Epidermal melanocyte (primary cell): Measurements from ENCODE around the gene ATXN7.

Experiments
- DNase-seq: peaks from one replicate; pipeline ENCODE4 v3.0.0; 2011; ENCODE audit warnings: low spot score; ENCODE audit not compliant: insufficient read length

Gene ATXN7

GRCh38 chr3:63933459-63933858 is 69.8 kb downstream of the ATXN7 start:
- DNase-seq: no peak

DNA sequence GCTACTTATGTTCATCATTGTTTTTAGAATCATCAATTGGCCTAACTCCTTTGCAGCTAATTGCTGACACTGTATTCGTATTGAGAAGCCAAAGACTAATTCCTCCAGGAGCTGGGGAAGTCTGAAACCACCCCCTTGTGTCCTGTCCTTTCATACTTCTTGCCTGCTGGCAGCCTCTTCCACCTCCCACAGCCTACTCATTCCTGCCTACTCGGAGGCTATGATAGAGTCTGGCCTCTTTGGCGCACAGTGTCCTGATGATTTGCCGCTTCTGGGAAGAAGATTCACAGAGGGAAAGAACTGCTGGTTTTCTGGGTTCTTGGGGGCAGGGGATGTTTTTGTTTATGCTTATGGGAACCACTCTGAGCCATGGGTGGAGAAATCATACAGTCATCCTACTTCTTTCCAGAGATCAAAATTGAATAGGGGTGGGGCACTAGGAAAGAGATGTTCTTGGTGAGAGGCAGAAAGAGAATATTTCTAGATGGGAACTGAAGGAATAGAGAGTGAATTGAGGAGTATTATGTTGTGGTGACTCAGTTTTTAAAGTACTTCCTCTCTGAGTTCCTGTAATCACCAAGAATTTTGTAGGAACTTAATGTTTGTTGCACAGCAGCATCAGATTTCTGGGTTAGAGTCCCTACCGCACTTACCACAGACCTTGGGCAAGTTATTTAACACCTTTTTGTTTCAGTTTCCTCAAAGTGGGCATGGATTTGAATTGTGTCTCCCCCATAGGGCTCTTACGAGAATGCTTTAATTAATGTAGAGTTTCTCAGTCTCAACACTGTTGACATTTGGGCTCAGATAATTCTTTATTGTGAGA is 70.6 kb downstream of the ATXN7 start:
- no peak for DNase-seq

DNA sequence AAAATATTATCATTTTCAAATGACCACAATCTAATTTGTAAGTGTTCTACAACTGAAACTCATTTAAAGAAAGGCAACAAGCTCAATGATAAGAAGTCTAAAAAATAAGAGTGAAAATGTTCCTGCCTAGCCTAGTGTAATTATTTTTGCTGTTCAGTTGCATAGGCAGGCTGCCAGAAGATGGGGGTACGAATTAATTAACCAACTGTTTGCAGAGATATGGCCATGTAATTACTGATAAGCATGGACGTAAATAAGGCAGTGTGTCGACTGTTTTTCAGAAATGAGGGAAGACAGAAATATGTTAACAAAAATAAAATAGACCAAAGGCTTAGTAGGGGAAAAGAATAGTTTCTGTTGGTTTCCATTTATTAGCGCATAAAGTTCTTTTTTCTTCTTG is 73.3 kb downstream of the ATXN7 start:
- no peak for DNase-seq

DNA sequence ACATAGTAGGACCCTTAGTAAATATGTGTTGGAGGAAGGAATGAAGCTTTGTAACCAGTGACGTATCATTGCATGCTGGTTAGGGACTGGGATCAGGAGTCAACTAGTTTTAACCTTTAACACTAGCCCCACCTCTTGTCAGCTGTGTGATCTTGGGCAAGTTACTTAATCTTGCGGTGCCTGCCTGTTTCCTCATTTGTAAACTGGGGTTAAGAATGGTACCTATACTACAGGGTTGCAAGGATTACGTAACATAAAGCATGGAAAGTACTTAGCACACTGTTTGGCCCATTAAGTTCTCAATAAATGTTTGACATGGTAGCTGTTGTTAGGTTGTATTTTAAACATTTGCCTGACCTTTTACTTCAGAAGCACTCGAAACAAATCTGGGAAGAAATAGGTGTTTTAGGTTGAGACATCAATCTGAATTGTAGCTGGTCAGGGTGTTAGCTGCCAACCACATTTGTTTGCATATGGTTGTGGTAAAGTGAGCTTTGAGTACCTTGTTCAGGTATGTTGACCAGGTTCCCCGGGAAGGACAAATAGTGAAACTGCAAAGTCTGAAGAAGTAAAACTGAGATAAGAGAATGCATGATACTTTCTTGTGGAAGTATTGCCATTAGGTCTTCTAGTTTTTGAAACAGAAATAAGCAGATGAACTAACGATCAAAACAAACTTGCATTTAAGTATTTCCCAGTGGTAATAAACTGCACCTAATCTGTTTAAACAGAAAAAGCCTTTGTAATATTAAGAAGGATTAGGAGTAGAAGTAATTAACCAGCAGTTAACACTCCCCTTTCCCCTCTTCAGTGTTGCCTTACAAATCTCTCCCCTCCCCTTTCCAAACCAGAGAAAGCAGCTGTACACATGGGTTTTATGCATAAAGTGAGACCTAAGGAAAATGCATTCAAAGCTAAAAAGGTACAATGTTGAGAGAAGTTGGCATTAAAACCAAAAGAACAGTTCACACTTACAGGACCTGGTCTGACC is 74.3 kb downstream of the ATXN7 start:
- DNase-seq: no peak

DNA sequence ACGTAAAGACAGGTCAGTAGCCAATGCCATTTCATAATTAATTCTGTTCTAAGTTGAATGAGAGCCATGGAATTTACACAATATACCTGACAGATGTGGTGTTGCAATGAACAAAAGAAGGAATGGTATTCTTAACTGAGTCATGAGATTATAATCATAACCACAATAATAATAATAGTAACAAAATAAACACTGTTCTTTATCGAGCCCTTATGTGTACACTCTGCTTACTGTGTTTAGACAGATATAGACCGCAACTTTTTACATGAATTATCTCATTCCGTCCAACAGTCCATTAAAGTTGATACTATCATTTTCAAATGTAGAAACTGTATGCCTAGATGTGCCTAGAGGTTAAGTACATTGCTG is 76.7 kb downstream of the ATXN7 start:
- DNase-seq: no peak

- DNase-seq: no peak
Measured at GRCh38 chr3:63942528-63942927, 78.9 kb downstream of the ATXN7 start.

DNA sequence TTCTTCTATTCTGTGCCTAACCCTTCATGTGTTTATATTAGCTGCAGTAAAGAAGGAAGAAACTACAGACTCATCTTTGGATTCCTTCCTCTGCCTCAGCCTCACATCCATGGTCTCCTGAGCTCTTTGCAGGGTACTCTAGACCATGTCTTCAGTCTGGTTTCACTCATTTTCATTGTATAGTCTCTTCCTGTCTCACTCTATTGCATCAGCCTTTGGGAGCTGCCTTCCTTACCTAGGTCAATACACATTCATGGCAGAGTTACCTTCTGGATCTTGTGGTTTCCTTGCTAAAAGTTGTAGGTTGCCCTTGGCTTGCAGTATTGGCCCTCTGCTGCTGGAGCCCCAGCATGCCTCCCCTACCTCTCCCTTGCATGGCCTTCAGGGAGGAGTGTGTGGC is 80.0 kb downstream of the ATXN7 start:
- no peak for DNase-seq

GRCh38 chr3:63945558-63946096 is 82.0 kb downstream of the ATXN7 start:
- no peak for DNase-seq

GRCh38 chr3:63946753-63947152 is 83.1 kb downstream of the ATXN7 start:
- DNase-seq: no peak

DNA sequence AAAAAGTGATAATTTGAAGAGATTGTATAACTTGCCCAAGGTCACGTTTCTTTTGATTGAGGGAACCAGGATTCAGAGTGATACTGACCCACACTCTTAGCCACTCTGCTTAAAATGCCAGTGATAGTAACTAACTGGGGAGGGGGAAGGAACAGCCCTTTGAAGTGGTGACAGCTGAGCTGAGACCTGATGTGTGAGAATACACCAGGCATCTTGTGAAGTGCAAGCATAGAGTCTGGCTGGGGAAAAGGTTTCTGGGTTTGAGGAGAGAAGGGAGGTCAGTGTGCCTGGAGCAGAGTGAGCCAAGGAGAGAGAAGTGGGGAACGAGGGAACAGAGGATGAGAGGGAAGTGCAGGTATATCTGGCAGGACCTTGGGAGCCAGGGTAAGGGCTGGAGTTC is 83.9 kb downstream of the ATXN7 start:
- DNase-seq: no peak

DNA sequence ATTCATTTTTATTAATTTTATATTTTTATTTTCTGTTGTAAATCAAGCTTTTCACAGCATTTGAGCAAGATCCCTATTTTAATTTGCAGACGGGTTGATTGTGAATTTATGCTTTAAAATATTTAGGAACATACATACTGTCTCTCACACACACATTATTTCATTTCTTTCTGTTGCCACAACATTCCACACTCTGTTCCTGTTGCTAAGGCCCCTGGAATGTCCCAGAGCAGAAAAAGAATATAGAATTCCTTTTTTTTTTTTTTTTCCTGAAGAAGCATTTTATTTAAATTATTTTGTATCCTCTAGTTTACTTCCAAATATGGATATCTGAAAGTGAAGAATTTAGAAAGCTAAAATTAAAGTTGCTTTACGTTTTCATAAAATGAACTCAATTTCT is 85.3 kb downstream of the ATXN7 start:
- no peak for DNase-seq

DNA sequence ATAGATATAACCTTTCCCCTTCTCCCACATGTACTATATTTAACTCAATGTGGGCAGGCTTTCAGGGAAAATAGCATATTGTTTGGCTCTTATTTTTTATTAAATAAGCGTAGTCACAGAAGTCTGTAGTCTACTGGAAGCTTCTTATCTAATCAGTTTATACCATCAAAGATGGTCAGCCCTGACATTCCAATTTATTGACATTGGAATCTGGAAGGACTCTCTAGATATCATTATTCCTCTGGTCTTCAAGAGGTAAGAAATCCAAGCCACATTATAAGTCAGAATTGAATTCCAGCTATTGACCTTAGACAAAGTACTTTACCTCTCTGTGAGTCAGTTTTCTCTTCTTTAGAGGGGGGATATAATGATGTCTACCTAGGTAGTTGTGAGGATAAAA is 87.0 kb downstream of the ATXN7 start:
- no peak for DNase-seq

GRCh38 chr3:63951492-63952247 is 88.0 kb downstream of the ATXN7 start:
- no peak for DNase-seq

- no peak for DNase-seq
Measured at GRCh38 chr3:63952248-63952594, 88.6 kb downstream of the ATXN7 start.

DNA sequence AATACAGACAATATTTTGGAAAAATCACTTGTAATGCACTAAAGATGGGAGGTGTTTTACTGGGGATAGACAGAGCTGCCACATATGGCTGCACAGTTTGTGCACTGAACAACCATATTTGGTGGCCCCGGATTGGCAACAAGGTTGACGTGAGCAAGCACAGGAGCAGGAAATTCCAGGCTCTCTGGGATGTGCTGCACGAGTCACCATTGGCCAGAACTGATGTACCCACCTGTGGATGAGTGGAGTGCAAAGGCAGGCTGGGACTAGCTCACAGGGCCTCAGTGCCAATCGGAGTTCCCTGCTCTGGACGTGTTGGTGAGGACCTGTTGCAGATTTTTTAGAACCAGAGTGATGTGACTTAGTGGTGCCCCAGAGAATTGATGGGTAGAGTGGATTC is 90.5 kb downstream of the ATXN7 start:
- DNase-seq: no peak

DNA sequence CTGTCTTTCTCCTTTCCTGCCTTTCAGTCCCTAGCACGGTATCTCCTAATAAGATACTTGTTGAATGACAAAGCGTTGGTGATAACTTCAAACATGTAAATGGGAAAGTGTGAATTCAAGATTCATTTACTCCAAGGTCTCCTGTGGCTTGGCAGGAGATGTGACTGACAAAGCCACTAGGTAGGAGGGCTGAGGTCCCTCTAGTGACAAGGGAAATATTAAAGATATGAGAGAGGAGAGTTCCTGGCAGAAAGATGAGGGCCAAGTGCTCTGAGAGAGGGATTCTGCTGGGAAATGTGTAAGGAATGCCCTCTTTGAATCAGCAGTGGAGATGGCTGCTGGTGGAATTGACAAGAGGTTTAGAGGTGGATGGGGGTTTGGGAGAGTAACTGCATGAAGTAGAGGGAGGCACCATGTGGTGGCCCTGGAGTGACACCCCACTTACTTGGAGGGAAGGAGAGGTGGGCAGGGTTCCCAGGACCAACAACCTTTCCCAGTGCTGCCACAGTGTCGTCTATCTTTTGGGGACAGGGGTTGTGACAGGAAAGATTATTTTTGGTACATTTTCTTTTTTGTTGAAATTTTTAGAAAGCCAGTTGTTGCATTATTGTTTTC is 91.5 kb downstream of the ATXN7 start:
- DNase-seq: no peak

GRCh38 chr3:63955830-63956545 is 92.3 kb downstream of the ATXN7 start:
- DNase-seq: no peak

- DNase-seq: no peak
Measured at GRCh38 chr3:63959146-63959545, 95.5 kb downstream of the ATXN7 start.

GRCh38 chr3:63960048-63960711 is 96.5 kb downstream of the ATXN7 start:
- no peak for DNase-seq

- DNase-seq: no peak
Measured at GRCh38 chr3:63961891-63962290, 98.2 kb downstream of the ATXN7 start.
